H1 (cell line): ENCODE results near the gene PREX1. TPM values are rescaled to one million over a fixed set of nuclear protein-coding genes. Genes with fewer than 3 reads are reported as not detected.
A peak's percentile ranks its signal among the peaks of the same experiment; 100 is the strongest.

Experiments
- CTCF ChIA-PET: fragments of 300-600 bp; sonication (Branson Sonifier 250); formaldehyde crosslinking; loops from one replicate; lab custom pipeline; 2021; ENCODE audit not compliant: partially characterized antibody; lab: Charles Lee
- POLR2A ChIA-PET: fragments of 300-600 bp; sonication (Branson Sonifier 250); formaldehyde crosslinking; loops from one replicate; lab custom pipeline; 2021; ENCODE audit warnings: inconsistent platforms; ENCODE audit not compliant: partially characterized antibody; lab: Charles Lee
- DNase-seq, 2 experiments: peaks; one replicate each; pipeline versions ENCODE4 v3.0.0 to v3.0.0-alpha.2; 2010 to 2022; ENCODE audit warnings: low spot score in 2 of 2, low read depth in 1 of 2, mixed read lengths in 1 of 2
- FAIRE-seq: peaks from 2 replicates; lab custom pipeline; 2011; peaks lifted over from hg19 to GRCh38; lab: Jason Lieb, UNC
- H2AFZ ChIP-seq: 2 replicates; pipeline ENCODE4 v1.8.1; 2012; ENCODE audit warnings: low read length, inconsistent platforms
- H2AK5ac ChIP-seq: 2 replicates; pipeline ENCODE4 v1.6.1; 2013; ENCODE audit warnings: low read depth, low read length
- H2BK120ac ChIP-seq: replicated peaks from 2 replicates; pipeline ENCODE3; 2013; ENCODE audit warnings: low read depth, low read length, inconsistent platforms
- H2BK12ac ChIP-seq: 2 replicates; pipeline ENCODE4 v1.6.1; 2013; ENCODE audit warnings: low read depth, low read length
- H2BK15ac ChIP-seq: 2 replicates; pipeline ENCODE4 v1.6.1; 2013; ENCODE audit warnings: low read length
- H2BK20ac ChIP-seq: 2 replicates; pipeline ENCODE4 v1.6.1; 2013; ENCODE audit warnings: low read length
- H2BK5ac ChIP-seq: 2 replicates; pipeline ENCODE4 v1.6.1; 2013; ENCODE audit warnings: low read depth, low read length
- H3K14ac ChIP-seq: 2 replicates; pipeline ENCODE4 v1.6.1; 2013; ENCODE audit warnings: inconsistent platforms; ENCODE audit not compliant: insufficient read length
- H3K18ac ChIP-seq: 2 replicates; pipeline ENCODE4 v1.6.1; 2013; ENCODE audit warnings: low read length; ENCODE audit errors: extremely low read depth
- H3K23ac ChIP-seq: 2 replicates; pipeline ENCODE4 v1.6.1; 2013; ENCODE audit warnings: inconsistent platforms; ENCODE audit not compliant: insufficient read length
- H3K23me2 ChIP-seq: 2 replicates; pipeline ENCODE4 v1.6.1; 2013; ENCODE audit warnings: low read depth, low read length
- H3K27ac ChIP-seq: 2 replicates; pipeline ENCODE4 v1.6.1; 2011; ENCODE audit warnings: low read depth, low read length, inconsistent platforms
- H3K27me3 ChIP-seq, 4 experiments: replicated peaks in 1 of 4; 1 replicate in 1 of 4; 2 replicates in 3 of 4; pipeline versions ENCODE4 v1.6.1 to v1.8.1; 2011 to 2013; ENCODE audit warnings: low read length in 3 of 4, mild to moderate bottlenecking in 3 of 4, inconsistent platforms in 2 of 4, mixed read lengths in 2 of 4, moderate library complexity in 1 of 4; ENCODE audit not compliant: control insufficient read depth in 3 of 4, insufficient read depth in 3 of 4; ENCODE audit errors: extremely low read depth in 1 of 4
- H3K36me3 ChIP-seq, 4 experiments: 2 replicates each; pipeline versions ENCODE4 v1.6.1 to v1.8.1; 2011 to 2013; ENCODE audit warnings: mild to moderate bottlenecking in 4 of 4, low read length in 3 of 4, moderate library complexity in 2 of 4, control low read depth in 1 of 4, inconsistent platforms in 1 of 4; ENCODE audit not compliant: insufficient read depth in 4 of 4, control insufficient read depth in 2 of 4
- H3K4ac ChIP-seq: replicated peaks from 2 replicates; pipeline ENCODE3; 2013; ENCODE audit warnings: low read length, low read depth, mixed read lengths, inconsistent platforms; ENCODE audit not compliant: insufficient read length
- H3K4me1 ChIP-seq, 4 experiments: replicated peaks in 1 of 4; 1 replicate in 1 of 4; 2 replicates in 3 of 4; pipeline versions ENCODE4 v1.6.1 to v1.8.1; 2011 to 2013; ENCODE audit warnings: low read length in 3 of 4, inconsistent platforms in 2 of 4, mixed read lengths in 1 of 4; ENCODE audit not compliant: insufficient read depth in 4 of 4, control insufficient read depth in 3 of 4
- H3K4me2 ChIP-seq, 2 experiments: 2 replicates each; pipeline versions ENCODE4 v1.6.1 to v1.8.1; 2011 to 2013; ENCODE audit warnings: low read depth in 2 of 2, low read length in 2 of 2, control low read depth in 1 of 2, inconsistent platforms in 1 of 2, mild to moderate bottlenecking in 1 of 2; ENCODE audit not compliant: insufficient read depth in 1 of 2
- H3K4me3 ChIP-seq, 4 experiments: fragments of 200-600, 300-600 bp in 1 of 4; sonication (generic), shearing (Covaris generic), sonication (Bioruptor Twin) in 1 of 4; 2 replicates each; pipeline versions ENCODE4 v1.5.1 to v1.8.1; 2011 to 2016; ENCODE audit warnings: low read length in 4 of 4, low read depth in 3 of 4, control low read depth in 2 of 4, inconsistent platforms in 2 of 4, mild to moderate bottlenecking in 2 of 4, mixed read lengths in 1 of 4, moderate library complexity in 1 of 4; ENCODE audit not compliant: insufficient read depth in 2 of 4; ENCODE audit errors: extremely low read depth in 1 of 4
- H3K56ac ChIP-seq: replicated peaks from 2 replicates; pipeline ENCODE3; 2013; ENCODE audit warnings: low read depth, mild to moderate bottlenecking, mixed read lengths, low read length, inconsistent platforms; ENCODE audit not compliant: insufficient read length
- H3K79me1 ChIP-seq: 2 replicates; pipeline ENCODE4 v1.6.1; 2013; ENCODE audit warnings: low read depth, low read length, control low read depth
- H3K79me2 ChIP-seq, 2 experiments: 2 replicates each; pipeline versions ENCODE4 v1.6.1 to v1.8.1; 2012 to 2013; ENCODE audit warnings: low read length in 2 of 2, mild to moderate bottlenecking in 2 of 2, inconsistent platforms in 1 of 2; ENCODE audit not compliant: insufficient read depth in 2 of 2, control insufficient read depth in 1 of 2
- H3K9ac ChIP-seq, 4 experiments: replicated peaks in 1 of 4; 1 replicate in 1 of 4; 2 replicates in 3 of 4; pipeline versions ENCODE4 v1.6.1 to v1.8.1; 2011 to 2013; ENCODE audit warnings: low read depth in 3 of 4, low read length in 3 of 4, control low read depth in 2 of 4, mild to moderate bottlenecking in 2 of 4, moderate library complexity in 2 of 4, inconsistent platforms in 1 of 4; ENCODE audit errors: extremely low read depth in 1 of 4
- H3K9me3 ChIP-seq, 2 experiments: 2 replicates each; pipeline versions ENCODE4 v1.6.1 to v1.8.1; 2012 to 2013; ENCODE audit warnings: mild to moderate bottlenecking in 2 of 2, moderate library complexity in 2 of 2, control low read depth in 1 of 2, inconsistent platforms in 1 of 2, low read depth in 1 of 2, low read length in 1 of 2, mixed read lengths in 1 of 2; ENCODE audit not compliant: insufficient read depth in 2 of 2
- H4K20me1 ChIP-seq, 2 experiments: replicated peaks in 1 of 2; 2 replicates each; pipeline versions ENCODE3 to v1.8.1; 2011 to 2013; ENCODE audit warnings: inconsistent platforms in 2 of 2, low read length in 2 of 2, mild to moderate bottlenecking in 1 of 2; ENCODE audit not compliant: insufficient read depth in 2 of 2, control insufficient read depth in 1 of 2
- H4K5ac ChIP-seq: 2 replicates; pipeline ENCODE4 v1.6.1; 2013; ENCODE audit warnings: low read length, low read depth, mixed read lengths, inconsistent platforms; ENCODE audit not compliant: insufficient read length
- H4K8ac ChIP-seq: 2 replicates; pipeline ENCODE4 v1.8.0; 2013; ENCODE audit warnings: mild to moderate bottlenecking, moderate library complexity, low read length, inconsistent platforms; ENCODE audit not compliant: insufficient read depth; ENCODE audit errors: extremely low read depth
- H4K91ac ChIP-seq: replicated peaks from 2 replicates; pipeline ENCODE3; 2013; ENCODE audit warnings: low read length, mixed read lengths, inconsistent platforms; ENCODE audit not compliant: insufficient read length
- RBBP5 ChIP-seq: IDR thresholded peaks from 2 replicates; pipeline ENCODE4 v1.7.1; 2012; ENCODE audit warnings: low read depth, mild to moderate bottlenecking, inconsistent platforms, low read length, moderate library complexity, borderline replicate concordance
- WGBS, 2 experiments: shearing (Covaris generic) in 1 of 2; methylation state at CpG; one replicate each; pipeline versions ENCODE4 v1.1.6 to v1.1.7; 2013 to 2015; ENCODE audit warnings: low lambda C conversion rate in 2 of 2, mixed read lengths in 2 of 2, inconsistent platforms in 1 of 2, low coverage in 1 of 2, missing lambda C conversion rate in 1 of 2; ENCODE audit not compliant: insufficient replicate concordance in 2 of 2, insufficient coverage in 1 of 2, insufficient read length in 1 of 2; ENCODE audit errors: extremely low coverage in 1 of 2, missing lambda C conversion rate in 1 of 2; 5-methylcytosine and 5-hydroxymethylcytosine counted together
- polyA plus RNA-seq, 7 experiments: library from polyadenylated mRNA; depleted of rRNA in 3 of 7; stranded (reverse) in 5 of 7; unstranded in 2 of 7; fragments of >200 nt in 5 of 7; fragments of 200-250 nt in 2 of 7; gene quantifications; 1 replicate in 5 of 7; 2 replicates in 1 of 7; 4 replicates in 1 of 7; pipeline versions ENCODE4 v1.2.1 to v1.2.3, GENCODE V29; 2011 to 2013; ENCODE audit warnings: missing spikeins in 2 of 7, mixed read lengths in 2 of 7
- total RNA-seq: library from RNA; stranded (reverse); fragmentation: NEBNext Ultra II Directional; extraction: Animal tissue kit (Norgen Biotek cat#: 25700); gene quantifications from 2 replicates; pipeline ENCODE4 v1.2.1, GENCODE V29; 2021
- TF ChIP-seq, protein P1 (sequence below): IDR thresholded peaks from 2 replicates; pipeline ENCODE4 v1.6.1; 2012; ENCODE audit warnings: inconsistent platforms

The PREX1 gene
- total and polyA plus RNA-seq, 2 of the 8 experiments (the other 6 are each of a cell fraction or from before 2014, with no cell fraction given), result 10.7 to 12.8 TPM

DNA sequence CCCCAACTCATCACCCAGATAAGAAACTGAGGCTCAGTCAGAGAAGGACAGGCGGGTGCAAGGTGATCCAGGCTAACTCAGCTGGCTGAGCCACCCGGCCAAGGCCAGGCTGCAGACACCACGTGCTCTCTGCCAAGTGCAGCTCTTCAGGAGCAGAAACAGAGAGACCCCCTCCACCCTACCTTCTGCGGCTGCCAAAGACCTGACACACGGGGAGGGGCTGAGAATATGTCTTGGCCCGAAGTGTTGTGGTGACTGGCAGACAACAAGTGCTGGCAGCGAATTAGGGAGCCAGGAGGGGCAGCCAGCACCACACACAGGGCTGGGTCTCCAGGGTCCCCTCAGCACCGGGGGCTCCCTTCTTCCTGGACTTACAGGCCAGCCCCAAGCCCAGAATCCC lies 22.5 kb downstream of the PREX1 start:
- no peak overlapping the region for H4K5ac ChIP-seq
- no peak overlapping the region for H3K9ac ChIP-seq
- 76% methylated on average over 7 of the region's 8 CpGs; no CpG with 5 or more reads in 1 of the 2 experiments for WGBS, 2 experiments
- no peak overlapping the region for H2AK5ac ChIP-seq
- no peak for TF ChIP-seq RBBP5
- TF ChIP-seq, protein P1, sequence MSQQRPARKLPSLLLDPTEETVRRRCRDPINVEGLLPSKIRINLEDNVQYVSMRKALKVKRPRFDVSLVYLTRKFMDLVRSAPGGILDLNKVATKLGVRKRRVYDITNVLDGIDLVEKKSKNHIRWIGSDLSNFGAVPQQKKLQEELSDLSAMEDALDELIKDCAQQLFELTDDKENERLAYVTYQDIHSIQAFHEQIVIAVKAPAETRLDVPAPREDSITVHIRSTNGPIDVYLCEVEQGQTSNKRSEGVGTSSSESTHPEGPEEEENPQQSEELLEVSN, result no peak
- H3K27me3 ChIP-seq, result no peaks in the 10 kb centered on the region; a peak in 1 of 7 replicates
- ChIA-PET POLR2A (no interaction called here), CTCF (interaction anchor here (0.8 to 1.7 kb wide), 3 partner anchors 21 to 145 kb away, joined by 3 to 4 read pairs (median 4); no protein-coding TSS in a partner anchor)
- no peak overlapping the region for H2BK5ac ChIP-seq
- peak overlapping the region; percentile 39; the same call in 1 of the 2 replicates for H2BK12ac ChIP-seq
- H4K91ac ChIP-seq, result no peak overlapping the region
- 0 out of 7 replicates have a peak, but pooled peaks cover 0 to 2% (median 0%) of the 10 kb centered on the region in 4 experiments for H3K4me1 ChIP-seq
- FAIRE-seq, result no peak
- no peak overlapping the region for H3K27ac ChIP-seq
- no peaks in the 10 kb centered on the region for H3K36me3 ChIP-seq
- peaks cover 0 to 2% of the 10 kb centered on the region in 2 experiments for H4K20me1 ChIP-seq
- no peaks in the 10 kb centered on the region for H3K9me3 ChIP-seq
- no peak overlapping the region for H3K18ac ChIP-seq
- H2BK15ac ChIP-seq, result no peak overlapping the region
- no peak for DNase-seq
- no peak overlapping the region for H3K14ac ChIP-seq
- H3K79me1 ChIP-seq, result peaks cover 2% of the 10 kb centered on the region; the same call in 1 of the 2 replicates
- H4K8ac ChIP-seq, result no peak overlapping the region
- no peak overlapping the region for H3K4ac ChIP-seq
- H2AFZ ChIP-seq, result no peak overlapping the region
- no peak overlapping the region for H2BK20ac ChIP-seq
- H3K4me2 ChIP-seq, result no peak overlapping the region
- H3K4me3 ChIP-seq, result no peak overlapping the region
- no peaks in the 10 kb centered on the region; the same call in none of the 2 replicates for H3K23me2 ChIP-seq
- no peak overlapping the region for H3K56ac ChIP-seq
- H3K79me2 ChIP-seq, result no peaks in the 10 kb centered on the region
- no peak overlapping the region for H2BK120ac ChIP-seq
- H3K23ac ChIP-seq, result no peak overlapping the region
